Neuronal stem cell (in vitro differentiated cells): ENCODE results near the gene HVCN1.

Source experiments
- DNase-seq: peaks from one replicate; pipeline ENCODE4 v3.0.0-alpha.2; 2013; ENCODE audit warnings: low spot score
- H2AFZ ChIP-seq: one replicate; pipeline ENCODE4 v1.6.1; 2013; ENCODE audit warnings: mild to moderate bottlenecking, low read length, inconsistent platforms
- H2AK5ac ChIP-seq: 2 replicates; pipeline ENCODE4 v1.6.1; 2013; ENCODE audit warnings: low read depth, mild to moderate bottlenecking, inconsistent platforms, low read length, moderate library complexity, mixed read lengths
- H2BK120ac ChIP-seq: 2 replicates; pipeline ENCODE4 v1.6.1; 2013; ENCODE audit warnings: low read depth, mild to moderate bottlenecking, inconsistent platforms, low read length, moderate library complexity, mixed read lengths
- H2BK12ac ChIP-seq: one replicate; pipeline ENCODE4 v1.6.1; 2013; ENCODE audit warnings: low read length, inconsistent platforms
- H2BK15ac ChIP-seq: 2 replicates; pipeline ENCODE4 v1.6.1; 2013; ENCODE audit warnings: mild to moderate bottlenecking, low read length, inconsistent platforms, mixed read lengths
- H2BK5ac ChIP-seq: one replicate; pipeline ENCODE4 v1.6.1; 2013; ENCODE audit warnings: inconsistent platforms, mild to moderate bottlenecking, low read length, moderate library complexity
- H3K14ac ChIP-seq: one replicate; pipeline ENCODE4 v1.6.1; 2013; ENCODE audit warnings: low read length, inconsistent platforms
- H3K18ac ChIP-seq: 2 replicates; pipeline ENCODE4 v1.6.1; 2013; ENCODE audit warnings: low read length, inconsistent platforms
- H3K23ac ChIP-seq: 2 replicates; pipeline ENCODE4 v1.6.1; 2013; ENCODE audit warnings: low read depth, mild to moderate bottlenecking, mixed read lengths, low read length, inconsistent platforms; ENCODE audit not compliant: poor library complexity
- H3K27ac ChIP-seq: replicated peaks from 3 replicates; pipeline ENCODE4 v1.5.1; 2013; ENCODE audit warnings: low read length, inconsistent platforms
- H3K27me3 ChIP-seq, 3 experiments: 2 replicates each; pipeline ENCODE4 v1.6.1; 2013; ENCODE audit warnings: low read length in 3 of 3, mild to moderate bottlenecking in 2 of 3, inconsistent platforms in 1 of 3, low read depth in 1 of 3, mixed read lengths in 1 of 3, moderate library complexity in 1 of 3; ENCODE audit not compliant: control insufficient read depth in 3 of 3, insufficient read depth in 3 of 3
- H3K36me3 ChIP-seq, 2 donors: replicated peaks in 1 of 2; 2 replicates each; pipeline ENCODE4 v1.6.1; 2013; ENCODE audit warnings: low read length in 2 of 2; ENCODE audit not compliant: control insufficient read depth in 2 of 2, insufficient read depth in 2 of 2
- H3K4ac ChIP-seq: 2 replicates; pipeline ENCODE4 v1.6.1; 2013; ENCODE audit warnings: inconsistent platforms, mild to moderate bottlenecking, low read length, moderate library complexity
- H3K4me1 ChIP-seq, 2 donors: 1 replicate in 1 of 2; 2 replicates in 1 of 2; pipeline ENCODE4 v1.6.1; 2013; ENCODE audit warnings: low read length in 2 of 2, low read depth in 1 of 2; ENCODE audit not compliant: control insufficient read depth in 2 of 2, insufficient read depth in 1 of 2
- H3K4me2 ChIP-seq: one replicate; pipeline ENCODE4 v1.6.1; 2013; ENCODE audit warnings: mild to moderate bottlenecking, low read length, inconsistent platforms; ENCODE audit not compliant: insufficient read depth, poor library complexity, severe bottlenecking
- H3K4me3 ChIP-seq, 2 donors: 2 replicates each; pipeline ENCODE4 v1.5.1; 2013; ENCODE audit warnings: low read length in 2 of 2, mild to moderate bottlenecking in 2 of 2, inconsistent platforms in 1 of 2, moderate library complexity in 1 of 2
- H3K79me1 ChIP-seq: one replicate; pipeline ENCODE4 v1.6.1; 2013; ENCODE audit warnings: low read depth, mild to moderate bottlenecking, inconsistent platforms, low read length, moderate library complexity
- H3K9ac ChIP-seq: one replicate; pipeline ENCODE4 v1.6.1; 2013; ENCODE audit warnings: mild to moderate bottlenecking, low read depth, low read length, inconsistent platforms; ENCODE audit not compliant: poor library complexity
- H3K9me3 ChIP-seq, 2 donors: replicated peaks in 1 of 2; 2 replicates each; pipeline versions ENCODE3 to v1.6.1; 2013; ENCODE audit warnings: low read length in 2 of 2, mild to moderate bottlenecking in 2 of 2, inconsistent platforms in 1 of 2, low read depth in 1 of 2, mixed read lengths in 1 of 2, moderate library complexity in 1 of 2; ENCODE audit not compliant: control insufficient read depth in 2 of 2, insufficient read depth in 1 of 2
- H4K8ac ChIP-seq: one replicate; pipeline ENCODE4 v1.6.1; 2013; ENCODE audit warnings: low read depth, mild to moderate bottlenecking, inconsistent platforms, low read length, moderate library complexity
- H4K91ac ChIP-seq: one replicate; pipeline ENCODE4 v1.6.1; 2013; ENCODE audit warnings: low read length, low read depth, mild to moderate bottlenecking, inconsistent platforms; ENCODE audit not compliant: poor library complexity
- WGBS, 2 donors: extraction: QIAGEN DNeasy Blood & Tissue Kit; methylation state at CpG; one replicate each; pipeline ENCODE4 v1.1.7; 2013; ENCODE audit warnings: missing lambda C conversion rate in 2 of 2, mixed read lengths in 1 of 2; ENCODE audit not compliant: insufficient read length in 2 of 2, insufficient replicate concordance in 1 of 2; ENCODE audit errors: extremely low coverage in 2 of 2; 5-methylcytosine and 5-hydroxymethylcytosine counted together

Gene HVCN1

DNA sequence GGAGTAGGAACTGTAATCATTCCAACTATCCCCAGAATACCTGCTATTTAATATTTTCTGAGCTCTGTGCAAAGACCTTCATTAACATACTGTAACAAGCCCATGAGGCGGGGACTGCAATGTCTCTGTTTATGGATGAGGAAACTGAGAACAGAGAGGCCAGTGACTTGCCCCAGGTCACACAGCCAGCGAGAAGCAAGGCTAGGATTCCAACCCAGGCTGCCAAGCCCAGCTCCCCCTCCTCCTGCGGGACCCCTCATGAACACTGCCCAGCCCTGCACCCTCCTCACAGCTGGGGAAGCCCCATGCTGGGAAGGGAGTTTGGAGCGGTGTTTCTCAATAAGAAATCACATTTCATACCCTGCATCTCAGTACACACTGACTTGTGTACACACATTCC is 10.9 kb downstream of the HVCN1 start:
- Histone ChIP-seq H4K91ac (no peak overlapping the region), H2AK5ac (peak overlapping the region; percentile 24), H3K27me3 (peaks cover 0 to 3% (median 0%) of the 10 kb centered on the region in 3 experiments), H2BK15ac (no peak overlapping the region), H3K4me3 (no peak overlapping the region), H3K79me1 (no peaks in the 10 kb centered on the region), H2BK5ac (no peak overlapping the region), H2BK12ac (no peak overlapping the region), H2AFZ (no peak overlapping the region), H3K4me1 (peaks cover 0 to 2% of the 10 kb centered on the region in 2 donors), H3K9me3 (no peaks in the 10 kb centered on the region), H4K8ac (no peak overlapping the region), H3K14ac (no peak overlapping the region), H2BK120ac (no peak overlapping the region), H3K4me2 (no peak overlapping the region), H3K9ac (no peak overlapping the region), H3K27ac (no peak overlapping the region), H3K18ac (no peak overlapping the region), H3K4ac (no peak overlapping the region), H3K36me3 (no peaks in the 10 kb centered on the region), H3K23ac (no peak overlapping the region)
- no CpG with 5 or more reads among the region's 4 CpGs for WGBS, 2 donors
- no peak for DNase-seq

DNA sequence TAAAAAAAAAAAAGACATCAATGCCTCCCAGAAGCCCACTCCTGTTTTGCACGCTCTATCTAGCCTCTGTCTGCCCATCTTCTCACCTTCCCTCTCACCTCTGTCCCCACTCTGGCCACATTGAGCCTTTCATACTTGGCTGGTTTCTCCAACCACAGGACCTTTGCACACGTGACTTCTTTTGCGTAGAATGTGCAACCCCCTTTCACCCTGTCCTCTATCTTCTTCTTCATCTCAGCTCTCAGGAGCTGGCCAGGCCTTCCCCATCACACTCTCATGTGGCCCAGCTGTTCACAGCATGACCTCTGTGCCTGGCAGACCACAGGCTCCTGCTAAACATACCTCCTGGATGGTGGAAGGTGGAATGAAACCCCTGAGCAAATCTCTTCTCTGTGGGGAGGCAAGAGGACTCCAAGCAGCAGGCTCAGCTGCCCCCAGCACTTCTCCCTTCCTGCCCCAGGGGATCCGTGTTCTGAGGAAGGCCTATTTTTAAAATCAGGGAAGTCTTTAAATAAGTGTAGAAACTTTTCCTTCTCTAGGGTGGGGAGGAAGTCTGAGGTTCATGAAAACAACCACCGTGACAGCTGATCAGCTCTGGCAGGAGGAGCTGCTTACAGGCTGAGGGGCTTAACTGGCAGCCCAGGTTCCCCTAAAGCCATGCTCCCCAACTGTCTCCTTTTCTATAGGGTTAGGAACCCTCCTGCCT is 11.6 kb downstream of the HVCN1 start:
- no peaks in the 10 kb centered on the region for H3K36me3 ChIP-seq
- peaks cover 0 to 3% (median 0%) of the 10 kb centered on the region in 3 experiments for H3K27me3 ChIP-seq

DNA sequence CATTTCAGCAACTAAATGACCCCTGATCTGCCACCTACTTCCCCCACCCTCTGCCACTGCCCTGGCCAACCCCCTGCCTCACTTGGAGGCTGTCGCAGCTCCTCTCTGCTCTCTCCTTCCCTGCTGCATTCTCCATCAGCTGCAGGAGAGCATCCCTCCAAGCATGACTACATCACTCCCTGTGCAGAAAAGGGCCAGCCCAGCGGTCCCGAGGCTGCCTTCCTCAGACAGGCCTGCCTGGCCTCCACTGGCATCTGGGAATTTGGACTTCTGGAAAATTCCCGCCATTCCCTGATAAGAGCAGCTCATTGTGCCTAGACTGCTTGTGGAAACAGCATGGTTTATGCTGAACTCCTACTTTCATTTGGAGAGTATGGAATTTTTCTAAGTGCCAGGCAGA is 12.7 kb downstream of the HVCN1 start:
- H3K9me3 ChIP-seq, result no peaks in the 10 kb centered on the region
- H3K4me2 ChIP-seq, result no peak overlapping the region
- H4K91ac ChIP-seq, result no peak overlapping the region
- WGBS, 2 donors, result no CpG with 5 or more reads among the region's 4 CpGs
- H3K36me3 ChIP-seq, result no peaks in the 10 kb centered on the region
- H3K79me1 ChIP-seq, result no peaks in the 10 kb centered on the region
- H3K18ac ChIP-seq, result no peak overlapping the region
- H2AK5ac ChIP-seq, result no peak overlapping the region
- H2BK12ac ChIP-seq, result no peak overlapping the region
- H3K23ac ChIP-seq, result no peak overlapping the region
- no peak for DNase-seq
- H3K4me3 ChIP-seq, result peak overlapping the region in 1 of 2 donors; percentile 48
- H3K4me1 ChIP-seq, result peaks cover 0 to 2% of the 10 kb centered on the region in 2 donors
- H2BK5ac ChIP-seq, result no peak overlapping the region
- H2BK15ac ChIP-seq, result no peak overlapping the region
- no peak overlapping the region for H2AFZ ChIP-seq
- H3K4ac ChIP-seq, result no peak overlapping the region
- H3K9ac ChIP-seq, result no peak overlapping the region
- H3K27ac ChIP-seq, result no peak overlapping the region
- H4K8ac ChIP-seq, result no peak overlapping the region
- no peak overlapping the region for H3K14ac ChIP-seq
- H3K27me3 ChIP-seq, result no peaks in the 10 kb centered on the region
- H2BK120ac ChIP-seq, result no peak overlapping the region

More for the DNA sequence above, 11.6 kb downstream of the HVCN1 start:
- Histone ChIP-seq H3K9me3 (no peaks in the 10 kb centered on the region), H3K4me1 (peaks cover 0 to 2% of the 10 kb centered on the region in 2 donors), H4K91ac (no peak overlapping the region), H2AFZ (no peak overlapping the region), H3K14ac (no peak overlapping the region), H3K18ac (no peak overlapping the region), H2BK5ac (no peak overlapping the region), H2BK12ac (no peak overlapping the region), H2BK120ac (no peak overlapping the region), H3K79me1 (no peaks in the 10 kb centered on the region), H3K23ac (peak overlapping the region; percentile 71), H3K4ac (no peak overlapping the region), H3K9ac (no peak overlapping the region), H3K27ac (no peak overlapping the region), H4K8ac (no peak overlapping the region), H3K4me2 (no peak overlapping the region), H3K4me3 (no peak overlapping the region), H2BK15ac (no peak overlapping the region), H2AK5ac (peak overlapping the region; percentile 24)
- DNase-seq, result no peak
- WGBS, 2 donors, result no CpG with 5 or more reads among the region's 5 CpGs

DNA sequence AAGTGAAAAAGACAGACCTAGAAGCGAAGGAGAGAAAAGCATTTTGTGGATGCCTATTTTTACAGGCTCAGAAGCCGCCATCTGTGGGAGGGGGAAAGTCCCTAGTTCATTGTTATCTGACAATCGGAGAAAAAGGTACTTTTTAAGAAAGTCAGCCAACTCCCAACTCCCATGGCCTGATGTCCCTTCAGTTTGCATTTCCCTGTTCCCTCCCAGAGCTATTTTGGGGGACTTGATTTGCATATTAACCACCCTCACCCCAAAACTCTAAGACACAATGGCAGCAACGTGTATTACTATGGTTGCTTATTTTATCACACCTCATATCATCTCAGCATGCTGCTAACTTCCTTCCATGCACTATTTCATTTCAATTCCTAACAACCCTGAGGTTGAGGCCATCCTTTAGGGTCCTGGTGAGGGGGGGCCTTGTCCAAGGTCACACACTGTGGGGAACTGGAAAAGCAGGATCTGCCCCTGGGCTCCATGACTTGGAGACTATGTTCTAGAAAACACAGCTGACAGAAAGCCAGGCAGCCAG is 18.7 kb downstream of the HVCN1 start:
- Histone ChIP-seq H3K9me3 (peaks cover 0 to 2% of the 10 kb centered on the region in 2 donors), H4K91ac (no peak overlapping the region), H3K4me3 (no peak overlapping the region), H3K27ac (no peak overlapping the region), H2BK12ac (no peak overlapping the region), H3K14ac (no peak overlapping the region), H3K23ac (no peak overlapping the region), H3K9ac (no peak overlapping the region), H3K18ac (no peak overlapping the region), H2AFZ (no peak overlapping the region), H2AK5ac (no peak overlapping the region), H2BK15ac (no peak overlapping the region), H3K4me2 (no peak overlapping the region), H2BK120ac (no peak overlapping the region), H3K4me1 (no peaks in the 10 kb centered on the region), H2BK5ac (no peak overlapping the region), H3K27me3 (peaks cover 0 to 4% (median 0%) of the 10 kb centered on the region in 3 experiments), H3K36me3 (no peaks in the 10 kb centered on the region), H3K4ac (no peak overlapping the region), H3K79me1 (no peaks in the 10 kb centered on the region), H4K8ac (no peak overlapping the region)
- no peak for DNase-seq
- no CpG with 5 or more reads among the region's 4 CpGs for WGBS, 2 donors
